ENCODE data around the gene PIGW. TPM values are rescaled to one million over a fixed set of nuclear protein-coding genes. Genes with fewer than 3 reads are reported as not detected.

Gene PIGW
- total and polyA plus RNA-seq, 10 of the 15 experiments (the other 5 are each of a cell fraction or from before 2014, with no cell fraction given) = 6.0 to 31.5 (median 13.8) TPM

DNA sequence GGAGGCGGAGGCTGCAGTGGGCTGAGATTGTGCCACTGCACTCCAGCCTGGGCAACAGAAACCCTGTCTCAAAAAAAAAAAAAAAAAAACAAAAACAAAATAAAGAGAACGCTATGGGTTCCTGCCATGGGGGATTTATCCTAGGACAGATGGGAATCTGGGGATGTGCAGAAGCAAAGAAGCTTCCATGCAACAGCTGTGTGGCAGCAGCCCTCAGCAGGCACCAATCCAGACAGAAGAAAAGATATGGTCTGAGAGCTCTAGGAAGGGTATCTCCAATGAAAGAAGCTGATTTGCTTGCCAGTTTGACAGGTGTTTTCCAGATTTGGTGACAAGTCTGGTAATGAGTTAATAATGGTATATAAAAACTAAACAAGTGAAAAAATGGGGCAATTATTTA, 11.7 kb upstream of the PIGW start:
- no TSS peak for BruUV-seq (replicated peaks)
- POLR2A ChIA-PET = interaction anchor here (1.0 kb wide), 1 partner anchor 65 kb away, joined by 3 read pairs; no protein-coding TSS in a partner anchor
- FAIRE-seq (no peak), DNase-seq (ENCODE audit: low read depth, low spot score) (no peak), ATAC-seq (no peak)
- Histone ChIP-seq H3K4me2 (ENCODE audit: control insufficient read depth, insufficient read depth) (no peak overlapping the region), H3K4me3 (no peak overlapping the region), H3K27me3 (replicated peaks in 1 of 2; ENCODE audit: control insufficient read depth in 2 of 2, insufficient read depth in 2 of 2, low read length in 1 of 2) (no peaks in the 10 kb centered on the region), H2AFZ (ENCODE audit: control insufficient read depth, low read depth, low read length) (no peak overlapping the region), H3K4me1 (ENCODE audit: control insufficient read depth, insufficient read depth, low read length) (peaks cover 6% of the 10 kb centered on the region; the same call in 1 of the 2 replicates), H4K20me1 (ENCODE audit: control insufficient read depth, insufficient read depth) (no peaks in the 10 kb centered on the region), H3K9ac (ENCODE audit: control insufficient read depth, insufficient read depth, low read length) (no peak overlapping the region), H3K36me3 (ENCODE audit: control insufficient read depth in 2 of 2, insufficient read depth in 2 of 2, low read length in 1 of 2) (peaks cover 11 to 28% of the 10 kb centered on the region in 2 experiments; a peak in 3 of 4 replicates), H3K79me2 (ENCODE audit: control insufficient read depth, insufficient read depth, low read length) (no peaks in the 10 kb centered on the region), H3K27ac (ENCODE audit: control insufficient read depth, insufficient read depth) (no peak overlapping the region), H3K9me3 (replicated peaks; ENCODE audit: control insufficient read depth, insufficient read depth, low read length) (no peaks in the 10 kb centered on the region; the same call in 2 of the 3 replicates)
- intact Hi-C loops (cut with micrococcal nuclease; ENCODE audit: unreplicated experiment) (no loop called here), in situ Hi-C loops (cut with MboI) (no loop called here)
- 100% methylated on average over 2 of the region's 2 CpGs for WGBS (ENCODE audit: insufficient coverage, insufficient replicate concordance, low lambda C conversion rate, missing lambda C conversion rate)
- SMC1A ChIA-PET (ENCODE audit: uncharacterized antibody, unreplicated experiment) = interaction anchor here (1.0 kb wide), 1 partner anchor 23 kb away, joined by 3 read pairs; no protein-coding TSS in a partner anchor
- RAD21 ChIA-PET (ENCODE audit: unreplicated experiment) = interaction anchor here (1.3 kb wide), 1 partner anchor 62 kb away, joined by 3 read pairs; no protein-coding TSS in a partner anchor
- CTCF ChIA-PET = interaction anchor here (0.7 to 2.6 kb wide), 2 partner anchors 11 to 1060 kb away, joined by 4 to 15 read pairs; partner anchors contain the start of genes MYO19 and PIGW
- TF ChIP-seq ZNF217 (IDR thresholded peaks at IDR 0.05) (no peak), EP300 (IDR thresholded peaks at IDR 0.05; ENCODE audit: borderline replicate concordance in 1 of 2, control insufficient read depth in 1 of 2, low read depth in 2 of 2, low read length in 2 of 2) (no peak), MYB (IDR thresholded peaks at IDR 0.05; ENCODE audit: borderline replicate concordance, low read depth, low read length) (no peak), YBX1 (IDR thresholded peaks at IDR 0.05) (no peak), BRCA1 (IDR thresholded peaks at IDR 0.05; ENCODE audit: low read depth, low read length) (no peak), SRF (IDR thresholded peaks at IDR 0.05; ENCODE audit: low read depth in 2 of 2, low read length in 2 of 2) (no peak), CHD2 (IDR thresholded peaks at IDR 0.05; ENCODE audit: borderline replicate concordance, low read depth, low read length) (no peak)
- TF ChIP-seq, protein P1, sequence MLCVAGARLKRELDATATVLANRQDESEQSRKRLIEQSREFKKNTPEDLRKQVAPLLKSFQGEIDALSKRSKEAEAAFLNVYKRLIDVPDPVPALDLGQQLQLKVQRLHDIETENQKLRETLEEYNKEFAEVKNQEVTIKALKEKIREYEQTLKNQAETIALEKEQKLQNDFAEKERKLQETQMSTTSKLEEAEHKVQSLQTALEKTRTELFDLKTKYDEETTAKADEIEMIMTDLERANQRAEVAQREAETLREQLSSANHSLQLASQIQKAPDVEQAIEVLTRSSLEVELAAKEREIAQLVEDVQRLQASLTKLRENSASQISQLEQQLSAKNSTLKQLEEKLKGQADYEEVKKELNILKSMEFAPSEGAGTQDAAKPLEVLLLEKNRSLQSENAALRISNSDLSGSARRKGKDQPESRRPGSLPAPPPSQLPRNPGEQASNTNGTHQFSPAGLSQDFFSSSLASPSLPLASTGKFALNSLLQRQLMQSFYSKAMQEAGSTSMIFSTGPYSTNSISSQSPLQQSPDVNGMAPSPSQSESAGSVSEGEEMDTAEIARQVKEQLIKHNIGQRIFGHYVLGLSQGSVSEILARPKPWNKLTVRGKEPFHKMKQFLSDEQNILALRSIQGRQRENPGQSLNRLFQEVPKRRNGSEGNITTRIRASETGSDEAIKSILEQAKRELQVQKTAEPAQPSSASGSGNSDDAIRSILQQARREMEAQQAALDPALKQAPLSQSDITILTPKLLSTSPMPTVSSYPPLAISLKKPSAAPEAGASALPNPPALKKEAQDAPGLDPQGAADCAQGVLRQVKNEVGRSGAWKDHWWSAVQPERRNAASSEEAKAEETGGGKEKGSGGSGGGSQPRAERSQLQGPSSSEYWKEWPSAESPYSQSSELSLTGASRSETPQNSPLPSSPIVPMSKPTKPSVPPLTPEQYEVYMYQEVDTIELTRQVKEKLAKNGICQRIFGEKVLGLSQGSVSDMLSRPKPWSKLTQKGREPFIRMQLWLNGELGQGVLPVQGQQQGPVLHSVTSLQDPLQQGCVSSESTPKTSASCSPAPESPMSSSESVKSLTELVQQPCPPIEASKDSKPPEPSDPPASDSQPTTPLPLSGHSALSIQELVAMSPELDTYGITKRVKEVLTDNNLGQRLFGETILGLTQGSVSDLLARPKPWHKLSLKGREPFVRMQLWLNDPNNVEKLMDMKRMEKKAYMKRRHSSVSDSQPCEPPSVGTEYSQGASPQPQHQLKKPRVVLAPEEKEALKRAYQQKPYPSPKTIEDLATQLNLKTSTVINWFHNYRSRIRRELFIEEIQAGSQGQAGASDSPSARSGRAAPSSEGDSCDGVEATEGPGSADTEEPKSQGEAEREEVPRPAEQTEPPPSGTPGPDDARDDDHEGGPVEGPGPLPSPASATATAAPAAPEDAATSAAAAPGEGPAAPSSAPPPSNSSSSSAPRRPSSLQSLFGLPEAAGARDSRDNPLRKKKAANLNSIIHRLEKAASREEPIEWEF (IDR thresholded peaks at IDR 0.05; ENCODE audit: insufficient replicate concordance, low read depth, low read length) = no peak
- TF ChIP-seq, protein P2, sequence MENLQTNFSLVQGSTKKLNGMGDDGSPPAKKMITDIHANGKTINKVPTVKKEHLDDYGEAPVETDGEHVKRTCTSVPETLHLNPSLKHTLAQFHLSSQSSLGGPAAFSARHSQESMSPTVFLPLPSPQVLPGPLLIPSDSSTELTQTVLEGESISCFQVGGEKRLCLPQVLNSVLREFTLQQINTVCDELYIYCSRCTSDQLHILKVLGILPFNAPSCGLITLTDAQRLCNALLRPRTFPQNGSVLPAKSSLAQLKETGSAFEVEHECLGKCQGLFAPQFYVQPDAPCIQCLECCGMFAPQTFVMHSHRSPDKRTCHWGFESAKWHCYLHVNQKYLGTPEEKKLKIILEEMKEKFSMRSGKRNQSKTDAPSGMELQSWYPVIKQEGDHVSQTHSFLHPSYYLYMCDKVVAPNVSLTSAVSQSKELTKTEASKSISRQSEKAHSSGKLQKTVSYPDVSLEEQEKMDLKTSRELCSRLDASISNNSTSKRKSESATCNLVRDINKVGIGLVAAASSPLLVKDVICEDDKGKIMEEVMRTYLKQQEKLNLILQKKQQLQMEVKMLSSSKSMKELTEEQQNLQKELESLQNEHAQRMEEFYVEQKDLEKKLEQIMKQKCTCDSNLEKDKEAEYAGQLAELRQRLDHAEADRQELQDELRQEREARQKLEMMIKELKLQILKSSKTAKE (IDR thresholded peaks at IDR 0.05; ENCODE audit: low read depth, poor library complexity, severe bottlenecking) = no peak
- TF ChIP-seq, protein P3, sequence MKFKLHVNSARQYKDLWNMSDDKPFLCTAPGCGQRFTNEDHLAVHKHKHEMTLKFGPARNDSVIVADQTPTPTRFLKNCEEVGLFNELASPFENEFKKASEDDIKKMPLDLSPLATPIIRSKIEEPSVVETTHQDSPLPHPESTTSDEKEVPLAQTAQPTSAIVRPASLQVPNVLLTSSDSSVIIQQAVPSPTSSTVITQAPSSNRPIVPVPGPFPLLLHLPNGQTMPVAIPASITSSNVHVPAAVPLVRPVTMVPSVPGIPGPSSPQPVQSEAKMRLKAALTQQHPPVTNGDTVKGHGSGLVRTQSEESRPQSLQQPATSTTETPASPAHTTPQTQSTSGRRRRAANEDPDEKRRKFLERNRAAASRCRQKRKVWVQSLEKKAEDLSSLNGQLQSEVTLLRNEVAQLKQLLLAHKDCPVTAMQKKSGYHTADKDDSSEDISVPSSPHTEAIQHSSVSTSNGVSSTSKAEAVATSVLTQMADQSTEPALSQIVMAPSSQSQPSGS (IDR thresholded peaks at IDR 0.05; ENCODE audit: low read length) = no peak
- TF ChIP-seq, protein P4, sequence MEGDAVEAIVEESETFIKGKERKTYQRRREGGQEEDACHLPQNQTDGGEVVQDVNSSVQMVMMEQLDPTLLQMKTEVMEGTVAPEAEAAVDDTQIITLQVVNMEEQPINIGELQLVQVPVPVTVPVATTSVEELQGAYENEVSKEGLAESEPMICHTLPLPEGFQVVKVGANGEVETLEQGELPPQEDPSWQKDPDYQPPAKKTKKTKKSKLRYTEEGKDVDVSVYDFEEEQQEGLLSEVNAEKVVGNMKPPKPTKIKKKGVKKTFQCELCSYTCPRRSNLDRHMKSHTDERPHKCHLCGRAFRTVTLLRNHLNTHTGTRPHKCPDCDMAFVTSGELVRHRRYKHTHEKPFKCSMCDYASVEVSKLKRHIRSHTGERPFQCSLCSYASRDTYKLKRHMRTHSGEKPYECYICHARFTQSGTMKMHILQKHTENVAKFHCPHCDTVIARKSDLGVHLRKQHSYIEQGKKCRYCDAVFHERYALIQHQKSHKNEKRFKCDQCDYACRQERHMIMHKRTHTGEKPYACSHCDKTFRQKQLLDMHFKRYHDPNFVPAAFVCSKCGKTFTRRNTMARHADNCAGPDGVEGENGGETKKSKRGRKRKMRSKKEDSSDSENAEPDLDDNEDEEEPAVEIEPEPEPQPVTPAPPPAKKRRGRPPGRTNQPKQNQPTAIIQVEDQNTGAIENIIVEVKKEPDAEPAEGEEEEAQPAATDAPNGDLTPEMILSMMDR (IDR thresholded peaks at IDR 0.05 in 2 of 3, conservative IDR thresholded peaks at IDR 0.05 in 1 of 3; ENCODE audit: control insufficient read depth in 2 of 3, extremely low read depth in 1 of 3, insufficient read depth in 1 of 3, low read depth in 3 of 3, low read length in 3 of 3) = no peak
